B cell (primary cell): ENCODE measurements around the gene ANKRD11. TPM values are rescaled to one million over a fixed set of nuclear protein-coding genes. Genes with fewer than 3 reads are reported as not detected.

Experiments
- ATAC-seq: fragments of 200-7000 bp; cut with Tn5 transposase; one replicate; pipeline ENCODE4 v1.10.0; 2021; ENCODE audit warnings: low read depth, mild to moderate bottlenecking, moderate number of reproducible peaks, moderate library complexity
- CTCF ChIA-PET: fragments of 350-600 bp; sonication (Branson Sonifier 250); formaldehyde crosslinking; loops from one replicate; lab custom pipeline; 2021; ENCODE audit warnings: antibody characterized with exemption, inconsistent platforms; lab: Charles Lee
- POLR2A ChIA-PET: fragments of 350-600 bp; sonication (Branson Sonifier 250); formaldehyde crosslinking; loops from one replicate; lab custom pipeline; 2021; ENCODE audit warnings: antibody characterized with exemption; lab: Charles Lee
- DNase-seq: peaks from one replicate; pipeline ENCODE4 v3.0.0; 2013
- H2AFZ ChIP-seq: 2 replicates; pipeline ENCODE4 v1.6.1; 2012; ENCODE audit warnings: mild to moderate bottlenecking, low read depth, low read length; ENCODE audit not compliant: insufficient read depth, poor library complexity, severe bottlenecking
- H3K27ac ChIP-seq, 2 donors: 1 replicate in 1 of 2; 2 replicates in 1 of 2; pipeline ENCODE4 v1.5.1; 2012 to 2013; ENCODE audit warnings: low read length in 2 of 2, mild to moderate bottlenecking in 2 of 2, moderate library complexity in 1 of 2
- H3K27me3 ChIP-seq, 4 experiments: fragments of 200-600 bp in 1 of 4; sonication (generic) in 1 of 4; replicated peaks in 1 of 4; 1 replicate in 2 of 4; 2 replicates in 2 of 4; pipeline versions ENCODE4 v1.6.1 to v1.7.0; 2013 to 2016; ENCODE audit warnings: low read length in 3 of 4, mild to moderate bottlenecking in 2 of 4, mixed read lengths in 1 of 4, moderate library complexity in 1 of 4; ENCODE audit not compliant: insufficient read depth in 4 of 4, control insufficient read depth in 3 of 4; ENCODE audit errors: control extremely low read depth in 1 of 4
- H3K36me3 ChIP-seq, 2 experiments: replicated peaks in 1 of 2; 1 replicate in 1 of 2; 2 replicates in 1 of 2; pipeline versions ENCODE4 v1.6.1 to v1.7.1; 2013; ENCODE audit warnings: low read length in 1 of 2; ENCODE audit not compliant: insufficient read depth in 2 of 2, control insufficient read depth in 1 of 2; ENCODE audit errors: control extremely low read depth in 1 of 2, extremely low read depth in 1 of 2
- H3K4me1 ChIP-seq, 2 donors: fragments of 200-600 bp in 1 of 2; sonication (generic) in 1 of 2; 1 replicate in 1 of 2; 2 replicates in 1 of 2; pipeline versions ENCODE4 v1.5.1 to v1.6.1; 2013 to 2017; ENCODE audit warnings: low read length in 2 of 2; ENCODE audit not compliant: control insufficient read depth in 2 of 2, insufficient read depth in 2 of 2
- H3K4me2 ChIP-seq: replicated peaks from 2 replicates; pipeline ENCODE3; 2012; ENCODE audit warnings: mild to moderate bottlenecking, low read depth, low read length; ENCODE audit not compliant: poor library complexity, severe bottlenecking
- H3K4me3 ChIP-seq, 5 experiments: fragments of 200-600 bp in 1 of 5; sonication (generic) in 1 of 5; 1 replicate in 3 of 5; 2 replicates in 2 of 5; pipeline versions ENCODE4 v1.5.1 to v1.7.0; 2011 to 2016; ENCODE audit warnings: low read length in 4 of 5, mild to moderate bottlenecking in 4 of 5, low read depth in 2 of 5, control low read depth in 1 of 5, moderate library complexity in 1 of 5; ENCODE audit not compliant: insufficient read depth in 1 of 5; ENCODE audit errors: control extremely low read depth in 1 of 5, extremely low read depth in 1 of 5
- H3K79me2 ChIP-seq: fragments of 200-600 bp; sonication (generic); one replicate; pipeline ENCODE4 v1.6.0; 2016; ENCODE audit warnings: low read length; ENCODE audit not compliant: control insufficient read depth, insufficient read depth
- H3K9ac ChIP-seq: fragments of 200-600 bp; sonication (generic); 2 replicates; pipeline ENCODE4 v1.6.1; 2017; ENCODE audit warnings: mild to moderate bottlenecking, low read length, moderate library complexity
- H3K9me3 ChIP-seq, 3 donors: one replicate each; pipeline versions ENCODE4 v1.6.1 to v1.7.1; 2013; ENCODE audit warnings: low read length in 2 of 3; ENCODE audit not compliant: control insufficient read depth in 2 of 3, insufficient read depth in 1 of 3; ENCODE audit errors: control extremely low read depth in 1 of 3
- H4K20me1 ChIP-seq: 2 replicates; pipeline ENCODE4 v1.6.0; 2012; ENCODE audit warnings: mild to moderate bottlenecking, low read length; ENCODE audit not compliant: insufficient read depth, control insufficient read depth, poor library complexity, severe bottlenecking
- H3K27ac Mint-ChIP-seq: one replicate; pipeline ENCODE4 v1.8.0; 2021; ENCODE audit warnings: mixed read lengths
- H3K27me3 Mint-ChIP-seq: one replicate; pipeline ENCODE4 v1.8.0; 2021; ENCODE audit warnings: mixed read lengths
- H3K4me1 Mint-ChIP-seq: one replicate; pipeline ENCODE4 v1.8.0; 2021; ENCODE audit warnings: mixed read lengths
- H3K4me3 Mint-ChIP-seq: one replicate; pipeline ENCODE4 v1.8.0; 2021; ENCODE audit warnings: mixed read lengths
- H3K9me3 Mint-ChIP-seq: one replicate; pipeline ENCODE4 v1.8.0; 2022; ENCODE audit warnings: mixed read lengths; ENCODE audit not compliant: insufficient read depth
- EZH2 ChIP-seq: IDR thresholded peaks from 2 replicates; pipeline ENCODE4 v1.6.1; 2012; ENCODE audit warnings: borderline replicate concordance, low read depth, mild to moderate bottlenecking, moderate library complexity, low read length; ENCODE audit not compliant: insufficient read depth, poor library complexity, severe bottlenecking
- WGBS: methylation state at CpG from one replicate; pipeline ENCODE4 v1.1.5; 2013; ENCODE audit warnings: missing lambda C conversion rate; ENCODE audit not compliant: insufficient coverage; 5-methylcytosine and 5-hydroxymethylcytosine counted together
- intact Hi-C: fragments of 100-400 bp; cut with micrococcal nuclease; formaldehyde crosslinking; loops from one replicate; pipeline ENCODE4 v1.10.0; 2022
- polyA plus RNA-seq: library from polyadenylated mRNA; depleted of rRNA; stranded (reverse); fragments of >200 nt; gene quantifications from 2 replicates; pipeline ENCODE4 v1.2.3, GENCODE V29; 2012
- total RNA-seq, 2 donors: library from RNA; stranded (reverse); fragments of 120-200 nt in 1 of 2; gene quantifications; 1 replicate in 1 of 2; 2 replicates in 1 of 2; pipeline versions ENCODE4 v1.2.3 to v1.2.4, GENCODE V29; 2013 to 2022
- TF ChIP-seq, protein P1 (sequence below): fragments of 200-600 bp; IDR thresholded peaks from one replicate; pipeline ENCODE4 v1.8.0; 2022; ENCODE audit warnings: antibody characterized with exemption, mild to moderate bottlenecking

ANKRD11 gene
- total and polyA plus RNA-seq, 2 donors (not counting 1 experiment from before 2014, with no cell fraction given): 67.9 to 314 TPM

DNA sequence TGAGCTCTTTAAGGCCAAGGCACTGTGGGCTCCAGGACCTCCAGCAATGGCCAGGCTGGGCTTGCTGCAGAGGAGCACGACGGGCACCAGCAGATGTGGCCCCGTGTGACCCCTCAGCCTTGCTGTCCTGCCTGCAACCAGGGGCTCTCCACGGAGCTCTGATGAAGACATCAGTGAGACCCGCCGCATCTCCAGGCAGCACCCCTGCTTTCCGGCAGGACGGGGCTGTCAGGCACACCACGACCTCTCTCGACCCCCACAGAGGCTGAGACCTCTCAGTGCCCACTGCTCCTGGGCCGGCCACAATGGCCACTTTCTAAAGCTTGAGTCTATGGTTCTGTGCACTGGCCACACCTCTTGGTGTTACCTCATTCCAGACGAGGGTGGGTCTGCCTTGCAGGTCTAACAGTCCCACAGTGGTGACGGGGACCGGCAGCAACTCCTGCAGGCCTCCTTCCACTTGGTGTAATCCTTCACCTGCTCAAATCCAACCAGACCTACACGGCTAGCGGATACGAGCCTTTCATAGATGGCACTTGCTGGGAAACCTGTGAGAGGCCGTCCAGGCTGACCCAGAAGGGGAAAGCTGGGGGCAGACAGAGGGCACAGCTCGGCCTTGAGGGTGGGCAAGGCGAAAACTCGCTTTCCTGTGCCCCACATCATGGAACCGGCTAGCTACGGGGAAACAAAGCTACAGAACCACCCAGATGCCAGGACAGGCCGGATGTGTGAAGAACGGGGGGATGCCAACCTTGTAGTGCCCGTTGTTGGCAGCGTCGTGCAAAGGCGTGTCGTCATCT lies 202.4 kb downstream of the ANKRD11 start:
- no peak overlapping the region for H3K4me2 ChIP-seq
- CTCF ChIA-PET: interaction anchor here (0.8 to 1.4 kb wide), 6 partner anchors 20 to 474 kb away, joined by 3 to 5 read pairs (median 4); partner anchors contain the start of gene SPG7
- Mint-ChIP-seq H3K4me3 (no peak overlapping the region), H3K9me3 (no peaks in the 10 kb centered on the region), H3K27me3 (no peaks in the 10 kb centered on the region), H3K4me1 (peaks cover 2% of the 10 kb centered on the region), H3K27ac (no peak overlapping the region)
- WGBS: 97% methylated on average over 30 of the region's 30 CpGs
- no peak overlapping the region for H2AFZ ChIP-seq
- DNase-seq: no peak
- no peaks in the 10 kb centered on the region for H3K4me1 ChIP-seq
- peaks cover 17% of the 10 kb centered on the region for H3K79me2 ChIP-seq
- no peak overlapping the region for H3K27ac ChIP-seq
- no peak for ATAC-seq
- no peaks in the 10 kb centered on the region for H3K27me3 ChIP-seq
- TF ChIP-seq, protein P1, sequence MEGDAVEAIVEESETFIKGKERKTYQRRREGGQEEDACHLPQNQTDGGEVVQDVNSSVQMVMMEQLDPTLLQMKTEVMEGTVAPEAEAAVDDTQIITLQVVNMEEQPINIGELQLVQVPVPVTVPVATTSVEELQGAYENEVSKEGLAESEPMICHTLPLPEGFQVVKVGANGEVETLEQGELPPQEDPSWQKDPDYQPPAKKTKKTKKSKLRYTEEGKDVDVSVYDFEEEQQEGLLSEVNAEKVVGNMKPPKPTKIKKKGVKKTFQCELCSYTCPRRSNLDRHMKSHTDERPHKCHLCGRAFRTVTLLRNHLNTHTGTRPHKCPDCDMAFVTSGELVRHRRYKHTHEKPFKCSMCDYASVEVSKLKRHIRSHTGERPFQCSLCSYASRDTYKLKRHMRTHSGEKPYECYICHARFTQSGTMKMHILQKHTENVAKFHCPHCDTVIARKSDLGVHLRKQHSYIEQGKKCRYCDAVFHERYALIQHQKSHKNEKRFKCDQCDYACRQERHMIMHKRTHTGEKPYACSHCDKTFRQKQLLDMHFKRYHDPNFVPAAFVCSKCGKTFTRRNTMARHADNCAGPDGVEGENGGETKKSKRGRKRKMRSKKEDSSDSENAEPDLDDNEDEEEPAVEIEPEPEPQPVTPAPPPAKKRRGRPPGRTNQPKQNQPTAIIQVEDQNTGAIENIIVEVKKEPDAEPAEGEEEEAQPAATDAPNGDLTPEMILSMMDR: no peak
- TF ChIP-seq EZH2: no peak
- peaks cover 69% of the 10 kb centered on the region for H4K20me1 ChIP-seq
- no peak overlapping the region for H3K4me3 ChIP-seq
- no peak overlapping the region for H3K9ac ChIP-seq
- POLR2A ChIA-PET: interaction anchor here (0.6 kb wide), 1 partner anchor 675 kb away, joined by 3 read pairs; no protein-coding TSS in a partner anchor
- intact Hi-C loops: no loop called here
- H3K9me3 ChIP-seq: no peaks in the 10 kb centered on the region
- H3K36me3 ChIP-seq: peaks cover 0 to 66% of the 10 kb centered on the region in 2 experiments

DNA sequence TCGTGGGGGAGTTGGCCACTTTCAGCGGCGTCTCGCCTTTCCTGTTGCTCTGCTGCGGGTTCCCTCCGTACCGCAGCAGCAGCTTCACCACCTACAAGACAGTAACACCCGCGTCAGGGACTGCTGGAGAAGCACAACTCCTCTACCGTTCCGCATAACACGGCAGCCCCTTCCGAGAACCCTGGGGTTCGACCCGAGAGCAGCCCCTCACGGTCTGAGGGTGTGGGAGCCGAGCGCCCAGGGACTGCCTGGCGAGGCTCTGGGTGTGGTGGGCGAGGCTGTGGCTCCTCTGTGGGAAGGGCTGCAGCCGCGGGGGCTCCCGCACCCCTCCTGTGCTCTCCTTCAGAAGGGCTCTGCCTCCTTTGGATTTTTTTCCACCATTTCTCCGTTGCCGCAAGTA lies 204.3 kb downstream of the ANKRD11 start:
- Mint-ChIP-seq H3K27me3 (no peaks in the 10 kb centered on the region), H3K9me3 (no peaks in the 10 kb centered on the region), H3K27ac (no peak overlapping the region), H3K4me1 (no peaks in the 10 kb centered on the region), H3K4me3 (no peak overlapping the region)
- Histone ChIP-seq H3K79me2 (peaks cover 5% of the 10 kb centered on the region), H4K20me1 (peaks cover 50% of the 10 kb centered on the region), H3K4me2 (no peak overlapping the region), H2AFZ (no peak overlapping the region), H3K27me3 (no peaks in the 10 kb centered on the region), H3K36me3 (peaks cover 0 to 78% of the 10 kb centered on the region in 2 experiments), H3K4me3 (no peak overlapping the region), H3K9me3 (peaks cover 0 to 7% (median 0%) of the 10 kb centered on the region in 3 donors), H3K4me1 (no peaks in the 10 kb centered on the region), H3K9ac (no peak overlapping the region), H3K27ac (no peak overlapping the region)
- DNase-seq (no peak), ATAC-seq (no peak)
- intact Hi-C loops: no loop called here
- TF ChIP-seq, protein P1: no peak
- no peak for TF ChIP-seq EZH2
- CTCF ChIA-PET: interaction anchor here (0.7 kb wide), 1 partner anchor 223 kb away, joined by 3 read pairs; the partner anchor contains the start of gene SPG7
- WGBS: 96% methylated on average over 25 of the region's 25 CpGs
- POLR2A ChIA-PET: no interaction called here
